GM19239 (cell line): ENCODE data around the gene ZNF557.

Experiments used
- DNase-seq: peaks from one replicate; pipeline ENCODE4 v3.0.0; 2011; ENCODE audit warnings: low spot score; ENCODE audit not compliant: insufficient read length
- FAIRE-seq: peaks from 2 replicates; lab custom pipeline; 2011; peaks lifted over from hg19 to GRCh38; lab: Jason Lieb, UNC

The ZNF557 gene

GRCh38 chr19:7072541-7072940, 3.0 kb downstream of the ZNF557 start:
- FAIRE-seq, result no peak
- DNase-seq, result no peak

DNA sequence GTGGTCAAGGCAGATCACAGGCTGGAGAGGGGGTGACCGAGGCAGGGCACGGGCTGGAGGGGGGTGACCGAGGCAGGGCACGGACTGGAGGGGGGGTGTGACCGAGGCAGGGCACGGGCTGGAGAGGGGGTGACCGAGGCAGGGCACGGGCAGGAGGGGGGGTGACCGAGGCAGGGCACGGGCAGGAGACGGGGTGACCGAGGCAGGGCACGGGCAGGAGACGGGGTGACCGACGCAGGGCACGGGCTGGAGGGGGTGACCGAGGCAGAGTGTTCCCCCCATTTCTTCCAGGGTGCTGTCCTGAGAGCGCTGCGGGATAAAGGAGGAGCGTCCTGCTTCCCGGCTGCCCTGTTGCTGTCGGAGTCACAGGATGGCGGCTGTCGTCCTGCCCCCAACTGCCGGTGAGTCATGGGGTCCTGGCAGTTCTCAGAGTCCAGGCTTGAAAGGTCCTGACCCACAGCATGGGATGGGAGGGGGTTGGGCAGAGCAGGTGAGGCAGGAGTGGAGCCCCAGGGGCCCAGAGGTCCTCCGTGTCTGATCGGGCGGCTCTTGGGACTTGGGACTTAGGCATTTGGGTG, 5.3 kb downstream of the ZNF557 start:
- DNase-seq (no peak), FAIRE-seq (no peak)

GRCh38 chr19:7076151-7076550, 6.6 kb downstream of the ZNF557 start:
- FAIRE-seq (no peak), DNase-seq (no peak)

GRCh38 chr19:7078008-7078407, 8.5 kb downstream of the ZNF557 start:
- DNase-seq, result no peak
- FAIRE-seq, result no peak

- no peak for FAIRE-seq
These were observed 13.8 kb downstream of the ZNF557 start for GRCh38 chr19:7083076-7083956.

GRCh38 chr19:7088999-7089398, 19.5 kb downstream of the ZNF557 start:
- FAIRE-seq, result no peak
- DNase-seq, result no peak

More at GRCh38 chr19:7083076-7083956, 13.8 kb downstream of the ZNF557 start:
- DNase-seq, result no peak

DNA sequence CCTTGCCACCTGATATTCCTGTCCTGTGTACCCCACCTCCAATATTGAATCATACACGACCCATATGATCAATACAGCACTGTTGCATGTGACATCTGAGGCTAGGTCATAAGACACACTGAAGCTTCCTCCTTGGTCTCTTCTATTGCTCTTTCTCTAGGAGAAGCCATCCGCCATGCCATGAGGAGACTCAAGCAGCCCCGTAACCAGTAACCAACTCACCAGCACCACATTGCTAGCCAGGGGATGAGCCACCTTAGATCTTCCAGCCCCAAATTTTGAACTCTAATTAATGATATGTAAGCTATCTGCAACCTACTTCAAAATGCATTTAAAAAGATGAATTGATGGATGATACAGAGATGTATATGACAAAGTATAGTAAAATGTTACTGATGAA, 28.6 kb downstream of the ZNF557 start:
- DNase-seq (no peak), FAIRE-seq (peak; percentile 48)

- FAIRE-seq (peak; percentile 95), DNase-seq (peak; percentile 76)
These were observed 29.4 kb downstream of the ZNF557 start for GRCh38 chr19:7098701-7099596.

- no peak for FAIRE-seq
These were observed 30.1 kb downstream of the ZNF557 start for GRCh38 chr19:7099597-7099921.

DNA sequence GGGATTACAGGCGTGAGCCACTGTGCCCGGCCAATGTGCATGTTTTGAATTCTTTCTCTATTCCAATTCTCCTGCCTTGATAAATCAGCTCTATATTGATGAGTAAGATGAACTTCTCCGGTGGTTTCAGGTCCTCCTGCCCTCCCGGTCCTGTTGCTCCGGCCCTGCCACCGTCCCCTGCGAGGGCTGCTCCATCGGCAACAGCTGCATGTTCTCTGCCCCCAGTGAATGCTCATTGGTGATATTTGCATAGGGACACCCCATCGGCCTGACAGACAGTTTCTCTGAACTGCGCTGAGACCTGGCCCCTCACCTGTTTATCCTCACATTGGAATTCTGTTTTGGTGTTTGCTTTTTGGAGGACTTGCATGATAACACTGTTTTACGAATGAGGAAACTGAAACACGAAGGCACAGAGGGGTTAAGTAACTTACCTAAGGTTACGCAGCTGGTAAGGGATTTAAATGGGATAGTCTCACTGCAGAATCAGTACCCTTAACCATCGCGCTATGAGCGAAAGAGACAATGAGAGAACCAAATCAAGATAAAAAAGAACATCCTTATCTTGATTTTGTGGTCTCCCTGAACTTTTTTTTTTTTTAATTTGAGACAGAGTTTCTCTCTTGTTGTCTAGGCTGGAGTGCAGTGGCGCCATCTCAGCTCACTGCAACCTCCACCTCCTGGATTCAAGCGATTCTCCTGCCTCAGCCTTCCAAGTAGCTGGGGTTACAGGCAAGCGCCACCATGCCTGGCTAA, 32.2 kb downstream of the ZNF557 start:
- no peak for DNase-seq
- FAIRE-seq, result no peak

More at GRCh38 chr19:7099597-7099921, 30.1 kb downstream of the ZNF557 start:
- DNase-seq, result no peak

- DNase-seq (peak; percentile 12), FAIRE-seq (peak; percentile 26)
These were observed 35.4 kb downstream of the ZNF557 start for GRCh38 chr19:7104747-7105447.

GRCh38 chr19:7106711-7107657, 37.5 kb downstream of the ZNF557 start:
- FAIRE-seq (no peak), DNase-seq (no peak)

- no peak for DNase-seq
- no peak for FAIRE-seq
These were observed 40.3 kb downstream of the ZNF557 start for GRCh38 chr19:7109678-7110289.

GRCh38 chr19:7112675-7113074, 43.2 kb downstream of the ZNF557 start:
- FAIRE-seq (no peak), DNase-seq (no peak)

DNA sequence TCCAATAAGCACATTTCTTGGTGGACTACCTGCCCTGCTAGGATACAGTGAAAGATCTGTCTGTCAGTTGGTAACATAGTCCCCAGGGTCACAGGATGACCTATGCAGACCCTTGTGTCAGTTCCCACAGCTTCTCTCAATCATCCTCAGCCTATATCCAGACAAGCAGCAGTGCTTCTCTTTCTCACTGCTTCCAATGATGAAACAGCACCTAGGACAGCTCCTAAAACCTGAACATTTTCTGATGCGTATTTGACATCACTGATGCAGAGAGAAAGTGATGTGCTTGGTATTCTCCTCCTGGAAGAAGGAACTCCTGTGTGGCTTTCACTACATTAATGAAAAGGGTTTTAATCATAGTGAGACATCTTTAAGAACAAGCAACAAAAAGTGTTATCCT, 43.7 kb downstream of the ZNF557 start:
- DNase-seq (no peak), FAIRE-seq (no peak)

DNA sequence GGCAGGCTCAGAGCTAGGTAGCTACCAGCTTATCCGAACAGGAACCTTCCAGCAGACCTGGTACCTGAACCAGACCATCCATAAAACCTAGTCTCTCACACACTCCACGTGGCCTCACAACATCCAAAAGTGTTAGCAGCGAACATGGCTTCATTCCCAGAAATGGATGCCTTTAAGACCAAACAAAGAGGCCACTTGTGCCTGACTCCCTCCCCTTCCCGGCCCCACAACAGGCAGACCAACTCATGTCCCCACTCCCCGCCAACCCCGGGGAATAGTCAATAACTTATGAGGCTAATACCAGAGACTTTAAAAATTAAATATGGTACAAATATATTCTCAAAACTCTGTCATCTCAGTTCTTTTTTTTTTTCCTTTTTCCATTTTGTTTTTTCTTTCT, 46.2 kb downstream of the ZNF557 start:
- FAIRE-seq (no peak), DNase-seq (no peak)

GRCh38 chr19:7117248-7117647, 47.7 kb downstream of the ZNF557 start:
- no peak for FAIRE-seq
- DNase-seq, result no peak

GRCh38 chr19:7119582-7119981, 50.1 kb downstream of the ZNF557 start:
- FAIRE-seq, result no peak
- no peak for DNase-seq
